H9 (cell line): ENCODE data around the gene ABCE1. TPM values are rescaled to one million over a fixed set of nuclear protein-coding genes. Genes with fewer than 3 reads are reported as not detected.

Source experiments
- DNase-seq: peaks from one replicate; pipeline ENCODE4 v3.0.0-alpha.2; 2017
- H2AFZ ChIP-seq: one replicate; pipeline ENCODE4 v1.6.1; 2013; ENCODE audit warnings: mild to moderate bottlenecking, low read length, control low read depth, moderate library complexity
- H2AK5ac ChIP-seq: 2 replicates; pipeline ENCODE4 v1.6.1; 2013; ENCODE audit warnings: low read length, control low read depth, mixed read lengths; ENCODE audit not compliant: insufficient read length
- H2BK120ac ChIP-seq: one replicate; pipeline ENCODE4 v1.6.1; 2013; ENCODE audit warnings: low read depth, mild to moderate bottlenecking, low read length, control low read depth, inconsistent platforms; ENCODE audit not compliant: poor library complexity, severe bottlenecking
- H2BK12ac ChIP-seq: 2 replicates; pipeline ENCODE4 v1.6.1; 2013; ENCODE audit warnings: low read length, control low read depth, mixed read lengths, low read depth; ENCODE audit not compliant: insufficient read length
- H2BK15ac ChIP-seq: 2 replicates; pipeline ENCODE4 v1.6.1; 2013; ENCODE audit warnings: low read depth, low read length, control low read depth
- H2BK20ac ChIP-seq: one replicate; pipeline ENCODE4 v1.6.1; 2013; ENCODE audit warnings: low read depth, mild to moderate bottlenecking, low read length, control low read depth, inconsistent platforms; ENCODE audit not compliant: poor library complexity, severe bottlenecking
- H2BK5ac ChIP-seq: 2 replicates; pipeline ENCODE4 v1.6.1; 2013; ENCODE audit warnings: low read length, control low read depth, mixed read lengths; ENCODE audit not compliant: insufficient read length
- H3K14ac ChIP-seq: 2 replicates; pipeline ENCODE4 v1.6.1; 2013; ENCODE audit warnings: low read length, control low read depth; ENCODE audit not compliant: insufficient read depth
- H3K18ac ChIP-seq: 2 replicates; pipeline ENCODE4 v1.6.1; 2013; ENCODE audit warnings: low read depth, mild to moderate bottlenecking, mixed read lengths, low read length, control low read depth; ENCODE audit not compliant: insufficient read length
- H3K23ac ChIP-seq: 2 replicates; pipeline ENCODE4 v1.6.1; 2013; ENCODE audit warnings: low read length, control low read depth, mixed read lengths, low read depth; ENCODE audit not compliant: insufficient read length
- H3K23me2 ChIP-seq: 2 replicates; pipeline ENCODE4 v1.6.1; 2013; ENCODE audit warnings: low read depth, mild to moderate bottlenecking, mixed read lengths, low read length, control low read depth; ENCODE audit not compliant: insufficient read length, poor library complexity, severe bottlenecking
- H3K27ac ChIP-seq: 2 replicates; pipeline ENCODE4 v1.5.1; 2013; ENCODE audit warnings: low read length, control low read depth, mixed read lengths, low read depth; ENCODE audit not compliant: insufficient read length
- H3K27me3 ChIP-seq: 2 replicates; pipeline ENCODE4 v1.6.1; 2013; ENCODE audit warnings: low read length, control low read depth, inconsistent platforms; ENCODE audit not compliant: insufficient read depth
- H3K4ac ChIP-seq: 2 replicates; pipeline ENCODE4 v1.6.1; 2013; ENCODE audit warnings: low read depth, mild to moderate bottlenecking, control low read depth, inconsistent platforms, low read length, moderate library complexity
- H3K4me1 ChIP-seq: 2 replicates; pipeline ENCODE4 v1.6.1; 2013; ENCODE audit warnings: low read length, control low read depth, inconsistent platforms; ENCODE audit not compliant: insufficient read depth
- H3K4me2 ChIP-seq: 2 replicates; pipeline ENCODE4 v1.6.1; 2013; ENCODE audit warnings: low read length, control low read depth, mixed read lengths; ENCODE audit not compliant: insufficient read length, insufficient read depth
- H3K56ac ChIP-seq: 2 replicates; pipeline ENCODE4 v1.6.1; 2013; ENCODE audit warnings: low read depth, mild to moderate bottlenecking, mixed read lengths, low read length, control low read depth; ENCODE audit not compliant: insufficient read length
- H3K79me1 ChIP-seq: 2 replicates; pipeline ENCODE4 v1.6.1; 2013; ENCODE audit warnings: low read depth, mild to moderate bottlenecking, moderate library complexity, low read length, control low read depth, inconsistent platforms; ENCODE audit not compliant: insufficient read depth, poor library complexity, severe bottlenecking
- H3K79me2 ChIP-seq: 2 replicates; pipeline ENCODE4 v1.6.1; 2013; ENCODE audit warnings: low read length, control low read depth, inconsistent platforms; ENCODE audit not compliant: insufficient read depth
- H3K9ac ChIP-seq: 2 replicates; pipeline ENCODE4 v1.6.1; 2013; ENCODE audit warnings: low read length, control low read depth, mixed read lengths; ENCODE audit not compliant: insufficient read length; ENCODE audit errors: extremely low read depth
- H3K9me3 ChIP-seq: one replicate; pipeline ENCODE4 v1.6.1; 2013; ENCODE audit warnings: low read depth, low read length, inconsistent platforms; ENCODE audit not compliant: control insufficient read depth
- H3T11ph ChIP-seq: one replicate; pipeline ENCODE4 v1.6.1; 2013; ENCODE audit warnings: mild to moderate bottlenecking, low read length, control low read depth, inconsistent platforms
- H4K20me1 ChIP-seq: one replicate; pipeline ENCODE4 v1.6.1; 2013; ENCODE audit not compliant: control insufficient read depth, insufficient read length, insufficient read depth
- H4K5ac ChIP-seq: 2 replicates; pipeline ENCODE4 v1.6.1; 2013; ENCODE audit warnings: low read depth, mild to moderate bottlenecking, mixed read lengths, low read length, control low read depth; ENCODE audit not compliant: insufficient read length
- H4K8ac ChIP-seq: replicated peaks from 2 replicates; pipeline ENCODE4 v1.6.1; 2013; ENCODE audit warnings: low read length, control low read depth, mixed read lengths, low read depth; ENCODE audit not compliant: insufficient read length
- H4K91ac ChIP-seq: 2 replicates; pipeline ENCODE4 v1.6.1; 2013; ENCODE audit warnings: low read depth, mild to moderate bottlenecking, moderate library complexity, mixed read lengths, low read length, control low read depth; ENCODE audit not compliant: insufficient read length
- H3K27ac Mint-ChIP-seq, 3 experiments: 2 replicates in 2 of 3; 3 replicates in 1 of 3; pipeline ENCODE4 v1.8.0; 2020 to 2021; ENCODE audit warnings: mixed read lengths in 3 of 3, mild to moderate bottlenecking in 1 of 3, moderate library complexity in 1 of 3
- H3K27me3 Mint-ChIP-seq: 2 replicates; pipeline ENCODE4 v1.8.0; 2021; ENCODE audit warnings: low read depth, mild to moderate bottlenecking, moderate library complexity, mixed read lengths
- H3K36me3 Mint-ChIP-seq, 3 experiments: 2 replicates in 2 of 3; 3 replicates in 1 of 3; pipeline ENCODE4 v1.8.0; 2020 to 2021; ENCODE audit warnings: low read depth in 3 of 3, mixed read lengths in 3 of 3; ENCODE audit not compliant: insufficient read depth in 1 of 3
- H3K4me1 Mint-ChIP-seq, 2 experiments: 2 replicates each; pipeline ENCODE4 v1.8.0; 2020; ENCODE audit warnings: mixed read lengths in 2 of 2
- H3K4me3 Mint-ChIP-seq, 2 experiments: 2 replicates in 1 of 2; 3 replicates in 1 of 2; pipeline ENCODE4 v1.8.0; 2020 to 2021; ENCODE audit warnings: mild to moderate bottlenecking in 2 of 2, mixed read lengths in 2 of 2, moderate library complexity in 1 of 2
- H3K9me3 Mint-ChIP-seq, 2 experiments: 2 replicates in 1 of 2; 3 replicates in 1 of 2; pipeline ENCODE4 v1.8.0; 2020; ENCODE audit warnings: mild to moderate bottlenecking in 2 of 2, mixed read lengths in 2 of 2, moderate library complexity in 1 of 2
- CTCF ChIP-seq: fragments of 200-600 bp; sonication (generic); conservative IDR thresholded peaks from 3 replicates; pipeline ENCODE4 v1.8.0; 2021; ENCODE audit warnings: antibody characterized with exemption, mild to moderate bottlenecking
- total RNA-seq: library from RNA; stranded (reverse); gene quantifications from 2 replicates; pipeline ENCODE4 v1.2.1, GENCODE V29; 2021

Gene ABCE1
- total RNA-seq, 1 experiment from 2014 or later = 112 TPM

- H3K27ac Mint-ChIP-seq = peak overlapping the region in 1 of 3 experiments; percentile 63; a peak in 2 of 7 replicates
- no peaks in the 10 kb centered on the region for H3K27me3 ChIP-seq
- H3K79me1 ChIP-seq = no peaks in the 10 kb centered on the region
- H3K9me3 ChIP-seq = no peaks in the 10 kb centered on the region
- no peak overlapping the region for H2BK15ac ChIP-seq
- no peak overlapping the region for H2BK12ac ChIP-seq
- no peaks in the 10 kb centered on the region; a peak in 1 of 5 replicates for H3K9me3 Mint-ChIP-seq
- H2BK120ac ChIP-seq = no peak overlapping the region
- no peak overlapping the region for H3T11ph ChIP-seq
- no peak overlapping the region for H4K8ac ChIP-seq
- no peak for TF ChIP-seq CTCF
- no peaks in the 10 kb centered on the region for H3K27me3 Mint-ChIP-seq
- H3K4me1 Mint-ChIP-seq = no peaks in the 10 kb centered on the region
- H3K23me2 ChIP-seq = no peaks in the 10 kb centered on the region
- H3K36me3 Mint-ChIP-seq = peaks cover 15 to 44% (median 35%) of the 10 kb centered on the region in 3 experiments; a peak in 6 of 7 replicates
- no peak overlapping the region for H2AK5ac ChIP-seq
- no peak overlapping the region for H4K91ac ChIP-seq
- H3K56ac ChIP-seq = no peak overlapping the region
- H2BK5ac ChIP-seq = no peak overlapping the region
- no peaks in the 10 kb centered on the region for H4K20me1 ChIP-seq
- no peak overlapping the region for H3K4me3 Mint-ChIP-seq
- H3K4me1 ChIP-seq = no peaks in the 10 kb centered on the region
- H2AFZ ChIP-seq = no peak overlapping the region
- H2BK20ac ChIP-seq = no peak overlapping the region
- H3K79me2 ChIP-seq = no peaks in the 10 kb centered on the region
- H3K9ac ChIP-seq = no peak overlapping the region
- DNase-seq = no peak
- H4K5ac ChIP-seq = no peak overlapping the region
- no peak overlapping the region for H3K27ac ChIP-seq
- H3K4me2 ChIP-seq = no peak overlapping the region
- H3K23ac ChIP-seq = no peak overlapping the region
- H3K14ac ChIP-seq = no peak overlapping the region
- H3K4ac ChIP-seq = no peak overlapping the region
- no peak overlapping the region for H3K18ac ChIP-seq
These were observed 32.0 kb downstream of the ABCE1 start for GRCh38 chr4:145130130-145130529.
